GM10847 (cell line): Measurements from ENCODE around the gene GHSR.

Experiments
- POLR2A ChIP-seq: IDR thresholded peaks from 2 replicates; pipeline ENCODE4 v1.6.1; 2011; ENCODE audit not compliant: insufficient read length; ENCODE audit errors: extremely low read depth

GHSR gene

DNA sequence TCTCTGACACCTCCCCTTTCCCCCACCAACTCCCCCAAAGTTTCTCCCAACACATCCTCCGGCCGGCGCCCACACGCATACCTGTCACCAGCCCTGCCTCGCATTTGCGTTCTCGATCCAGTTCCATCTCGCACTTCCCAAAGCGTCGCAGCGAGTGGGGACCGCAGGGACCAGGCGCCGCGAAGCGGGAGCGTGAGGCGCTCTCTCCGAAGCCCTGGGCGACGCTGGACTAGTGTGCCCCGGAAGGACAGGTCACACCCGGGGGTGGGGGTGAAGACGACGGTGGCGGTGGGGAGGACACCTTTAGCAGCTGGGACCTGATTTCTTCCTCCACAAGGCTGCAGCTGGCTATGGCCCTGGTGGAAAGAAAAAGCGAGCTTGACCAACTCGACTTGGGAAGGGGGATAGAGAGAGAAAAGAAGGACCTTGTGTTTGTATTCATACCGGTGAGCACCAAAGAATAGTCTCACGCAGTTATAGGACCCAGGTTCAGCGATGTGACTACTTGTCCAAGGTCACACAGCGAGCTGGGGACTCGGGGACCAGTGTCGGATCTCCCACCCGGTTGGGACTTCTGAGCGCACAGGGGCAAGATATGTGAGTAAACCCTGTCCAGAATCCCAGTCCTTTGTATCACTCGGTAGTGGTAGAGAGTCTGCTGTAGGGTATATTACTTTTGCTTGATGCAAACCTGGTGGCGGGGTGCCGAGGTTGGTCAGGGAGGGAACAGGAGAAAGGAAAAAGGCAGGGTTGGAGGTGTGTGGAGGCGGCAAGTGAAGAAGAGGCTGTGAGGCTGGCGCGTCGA lies 607 bp upstream of the GHSR start:
- no peak for TF ChIP-seq POLR2A

DNA sequence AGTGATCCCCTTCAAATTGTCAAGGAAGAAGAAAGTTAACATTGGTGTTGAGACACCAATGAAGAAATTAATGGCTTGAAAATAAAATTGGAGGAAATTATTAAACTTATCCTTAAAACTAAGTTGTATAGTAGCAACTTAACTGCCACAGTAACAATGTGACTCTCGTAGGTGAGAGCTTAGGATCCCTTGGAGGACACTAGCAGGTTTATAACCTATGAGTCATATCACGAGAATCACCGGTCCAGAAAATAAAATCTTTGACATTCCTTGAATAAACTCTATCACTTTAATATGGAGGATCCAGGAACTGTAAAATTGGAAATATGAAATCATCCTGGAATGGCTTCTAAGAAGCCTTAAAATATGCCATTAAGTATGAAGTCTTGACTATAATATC lies 2.1 kb downstream of the GHSR start:
- TF ChIP-seq POLR2A: no peak

DNA sequence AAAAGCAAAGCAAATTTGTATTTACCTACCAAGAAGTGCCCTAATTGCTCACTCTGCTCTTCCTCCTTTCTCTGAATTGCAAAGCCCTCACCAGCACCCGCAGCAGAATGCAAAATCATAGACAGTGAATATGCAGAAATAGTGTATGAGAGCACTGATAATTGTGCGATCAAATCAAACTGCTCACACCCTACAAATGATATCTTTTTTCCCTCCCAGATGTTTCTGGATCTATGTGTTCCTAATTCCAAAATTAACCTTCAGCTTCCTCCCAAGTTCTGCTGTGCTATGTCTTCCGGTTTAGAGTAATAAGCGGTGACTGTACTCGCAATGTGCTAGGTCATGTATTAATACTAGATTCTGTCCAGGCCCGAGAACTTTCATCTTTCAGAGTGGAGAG lies 3.4 kb downstream of the GHSR start:
- TF ChIP-seq POLR2A: no peak

DNA sequence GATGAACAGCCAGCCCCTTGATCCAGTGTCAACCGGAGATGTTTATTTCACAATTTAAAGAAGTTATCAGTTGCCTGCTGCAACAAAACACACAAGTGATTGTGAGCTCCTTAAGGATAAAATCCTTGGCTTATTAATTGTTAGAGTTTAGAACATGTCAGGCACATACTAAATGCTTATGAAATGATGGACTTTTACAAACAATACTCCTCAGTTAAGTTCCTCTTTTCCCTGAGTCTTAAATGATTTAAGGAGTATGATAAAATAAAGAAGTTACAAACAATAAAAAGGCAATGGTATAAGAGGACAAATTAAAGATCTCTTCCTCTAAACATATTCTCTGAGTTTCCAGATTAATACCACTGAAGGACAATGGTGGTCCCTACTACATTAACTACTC lies 5.7 kb downstream of the GHSR start:
- no peak for TF ChIP-seq POLR2A

DNA sequence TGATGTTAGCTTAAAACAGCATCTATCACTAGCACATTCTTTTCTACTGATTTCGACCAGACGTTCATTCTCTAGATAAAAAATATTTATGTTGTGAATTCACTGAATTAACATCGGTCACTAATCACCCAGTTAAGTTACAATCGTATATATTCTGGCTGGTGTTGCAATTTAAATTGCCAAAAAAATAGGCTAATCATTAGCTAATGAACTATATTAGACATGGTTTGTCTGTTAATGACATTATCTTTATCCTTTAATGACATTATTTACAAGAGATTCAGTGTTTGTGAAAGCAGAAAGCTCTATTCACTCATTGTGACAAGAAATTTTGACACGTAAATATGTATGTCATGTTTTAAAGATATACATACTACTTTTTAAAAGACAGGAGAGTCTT lies 6.7 kb downstream of the GHSR start:
- TF ChIP-seq POLR2A: no peak

DNA sequence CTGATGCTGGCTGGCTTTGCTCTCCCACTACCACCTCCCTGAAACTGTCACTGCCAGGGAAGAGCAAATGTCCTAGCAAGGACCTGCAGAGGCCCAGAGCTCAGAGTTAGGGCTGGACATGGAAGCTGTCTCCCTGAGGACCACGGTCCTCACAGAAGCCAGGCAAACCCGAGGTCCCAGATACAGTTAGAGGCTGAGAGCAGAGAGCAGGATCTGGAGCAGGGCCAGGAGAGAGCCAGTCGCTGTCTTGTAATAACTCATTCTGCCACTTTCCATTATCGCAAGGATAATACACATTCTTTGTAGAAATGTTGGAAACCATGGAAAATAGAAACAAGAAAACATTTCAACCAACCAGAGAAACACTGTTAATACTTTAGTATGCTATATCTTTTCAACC lies 10.1 kb downstream of the GHSR start:
- TF ChIP-seq POLR2A: no peak

DNA sequence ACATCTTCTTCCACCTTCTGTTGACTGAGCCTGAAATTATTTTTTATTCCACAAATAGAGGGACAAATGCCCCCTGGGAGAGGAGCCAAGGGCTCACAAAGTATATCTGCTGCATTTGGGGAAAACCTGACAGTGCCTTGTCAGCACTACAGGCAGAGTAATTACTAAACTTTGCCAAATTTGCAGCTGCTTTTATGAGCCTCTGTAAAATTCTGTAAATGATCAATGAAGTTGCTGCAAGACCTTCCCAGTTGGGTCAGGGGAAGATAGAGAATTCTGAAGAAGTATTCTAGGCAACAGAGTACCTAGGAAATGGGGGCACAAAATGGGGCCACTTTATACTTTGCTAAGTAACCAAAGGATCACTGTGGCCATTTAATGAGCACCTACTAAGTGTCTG lies 10.5 kb downstream of the GHSR start:
- no peak for TF ChIP-seq POLR2A

DNA sequence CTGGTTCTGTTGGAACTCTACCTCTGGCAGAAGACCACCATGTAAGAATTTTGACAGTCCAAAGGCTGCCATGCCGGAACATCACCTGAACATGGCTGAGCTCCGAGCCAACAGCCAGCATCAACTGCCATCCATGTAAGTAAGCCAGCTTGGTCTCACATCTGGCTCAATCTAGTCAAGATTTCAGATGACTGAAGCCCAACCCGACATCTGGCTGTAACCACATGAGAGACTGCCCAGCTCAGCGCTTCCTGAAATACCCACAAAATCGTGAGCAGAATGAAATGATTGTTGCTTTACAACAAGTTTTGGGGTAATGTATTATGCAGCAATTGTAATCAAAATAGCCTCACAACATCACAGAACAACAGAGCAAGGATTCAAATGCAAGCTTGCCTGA lies 32.9 kb downstream of the GHSR start:
- no peak for TF ChIP-seq POLR2A

DNA sequence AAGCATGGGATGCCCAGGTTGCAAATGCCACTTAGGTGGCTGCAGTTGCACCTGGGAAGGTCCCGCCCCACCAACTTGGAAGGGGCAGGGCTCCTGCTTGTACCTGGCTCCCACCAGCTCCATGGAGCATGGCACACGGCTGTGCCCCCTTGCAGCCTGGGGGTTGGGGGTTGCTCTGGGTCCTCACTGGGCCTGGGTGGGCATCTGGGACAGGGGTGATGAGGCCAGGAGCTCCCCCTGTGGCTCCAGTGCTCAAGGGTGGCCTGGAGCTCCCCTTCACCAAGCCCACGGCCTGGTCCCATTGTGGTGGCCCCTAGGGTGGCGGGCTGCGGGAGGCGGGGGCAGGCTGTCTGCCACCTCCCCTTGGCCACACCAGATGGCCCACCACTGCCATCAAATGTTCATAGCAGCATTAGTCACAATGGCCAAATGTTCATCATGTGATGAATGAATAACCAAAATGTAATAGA lies 36.7 kb downstream of the GHSR start:
- TF ChIP-seq POLR2A: no peak

DNA sequence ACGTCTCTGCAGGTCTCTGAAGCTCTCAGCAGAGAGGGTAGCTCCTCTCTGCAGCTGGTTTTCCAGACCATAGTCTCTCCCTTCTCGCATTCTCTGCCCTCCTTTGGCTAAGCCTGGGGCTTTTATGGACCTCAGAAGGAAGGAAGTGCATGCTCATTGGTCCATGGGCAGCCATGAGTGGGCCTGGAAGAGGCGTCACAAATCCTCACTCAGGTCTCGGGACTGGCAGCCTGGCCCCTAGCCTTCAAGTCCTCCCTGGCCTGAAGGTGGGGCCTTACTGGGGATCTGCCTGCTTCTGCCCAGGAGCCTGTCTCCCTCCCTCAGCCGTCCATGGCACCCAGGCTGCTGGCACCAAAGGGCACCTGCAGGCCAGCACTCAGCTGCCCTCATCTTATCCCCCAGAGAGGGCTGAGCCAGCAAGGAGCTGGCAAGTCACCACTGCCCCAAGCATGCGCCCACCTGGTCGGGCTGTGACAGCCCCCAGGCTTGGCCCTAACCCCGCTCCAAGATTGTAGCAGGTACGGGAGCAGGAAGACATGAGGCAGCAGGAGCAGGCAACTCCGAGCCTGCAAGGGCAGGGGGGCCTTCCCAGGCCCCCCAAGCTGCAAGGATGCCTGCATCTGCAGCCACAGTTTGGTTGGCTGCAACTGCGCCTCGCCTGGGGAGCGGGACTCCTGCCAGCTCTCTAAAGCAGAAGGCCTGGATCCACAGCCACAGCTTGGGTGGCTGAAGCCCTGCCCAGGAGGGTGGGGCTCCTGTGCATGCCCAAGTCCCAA lies 37.4 kb downstream of the GHSR start:
- no peak for TF ChIP-seq POLR2A

DNA sequence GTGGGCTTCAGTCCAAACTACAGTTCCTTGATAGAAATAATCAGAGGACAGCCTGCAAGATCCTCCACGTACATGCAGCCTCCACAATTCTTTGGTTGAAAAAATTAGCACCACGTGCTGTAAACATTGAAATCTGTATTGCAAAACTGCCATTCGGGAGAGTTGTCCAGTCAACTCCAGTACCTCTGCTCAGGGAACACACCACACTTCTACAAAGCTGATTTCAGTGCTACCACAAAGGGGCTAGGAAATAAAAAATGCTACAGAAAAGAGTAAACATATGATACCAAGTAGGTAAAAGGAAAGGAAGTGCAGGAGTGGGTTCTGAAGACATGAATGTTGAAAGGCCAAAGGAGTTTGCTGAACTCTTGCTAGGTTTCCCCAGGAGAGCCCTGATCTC lies 40.4 kb downstream of the GHSR start:
- no peak for TF ChIP-seq POLR2A

DNA sequence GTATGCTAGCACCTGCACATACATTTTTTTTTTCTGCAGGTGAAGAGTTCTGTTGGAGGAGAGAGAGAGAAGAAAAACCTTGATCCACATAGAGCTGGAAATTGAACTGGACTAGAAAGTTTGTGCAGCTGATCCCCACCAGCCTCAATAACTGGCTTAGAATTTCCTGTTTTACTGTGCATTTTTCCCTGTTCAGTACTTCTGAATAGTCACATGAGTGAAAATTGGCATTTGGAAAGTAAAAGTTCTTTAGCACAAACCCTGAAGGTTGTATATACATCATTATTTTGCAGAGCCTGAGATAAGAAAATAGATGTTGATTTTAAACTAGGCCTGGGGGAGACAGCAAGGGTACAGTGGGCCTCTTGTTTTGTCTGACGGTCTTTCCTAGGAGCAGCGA lies 42.3 kb downstream of the GHSR start:
- TF ChIP-seq POLR2A: no peak

DNA sequence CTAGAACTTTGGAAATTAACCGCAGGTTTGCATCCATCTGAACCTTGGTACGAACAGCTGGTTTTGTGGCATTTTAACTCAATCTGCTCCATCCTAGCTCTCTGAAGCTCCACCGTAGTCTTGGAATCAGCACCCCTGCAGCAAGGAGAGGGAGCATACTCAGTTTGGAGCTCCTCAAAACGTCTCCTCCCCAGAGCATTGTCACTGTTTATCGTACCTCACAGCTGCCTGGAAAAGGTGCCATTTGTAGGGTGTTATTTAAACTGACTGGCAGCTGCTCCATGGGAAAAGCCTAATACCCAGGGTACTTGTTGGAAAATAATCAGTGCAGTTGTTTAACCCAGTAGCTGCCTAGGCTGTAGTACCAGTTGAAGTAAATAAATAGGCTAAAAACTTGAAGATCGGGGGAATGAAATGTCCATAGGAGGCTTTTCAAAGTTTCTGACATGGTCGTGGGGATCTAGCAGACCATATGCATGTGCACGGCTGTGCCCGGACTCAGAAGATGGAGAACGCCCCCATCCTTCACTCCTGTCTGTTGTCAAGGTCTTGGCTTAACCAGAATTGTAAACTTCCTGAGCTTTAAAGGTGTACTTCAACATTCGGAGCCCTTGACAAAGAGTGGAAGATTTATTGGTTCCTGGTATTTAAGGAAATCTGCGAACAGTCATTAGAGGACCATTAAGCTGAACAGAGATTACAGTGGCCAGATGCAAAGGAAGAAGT lies 43.9 kb downstream of the GHSR start:
- no peak for TF ChIP-seq POLR2A

DNA sequence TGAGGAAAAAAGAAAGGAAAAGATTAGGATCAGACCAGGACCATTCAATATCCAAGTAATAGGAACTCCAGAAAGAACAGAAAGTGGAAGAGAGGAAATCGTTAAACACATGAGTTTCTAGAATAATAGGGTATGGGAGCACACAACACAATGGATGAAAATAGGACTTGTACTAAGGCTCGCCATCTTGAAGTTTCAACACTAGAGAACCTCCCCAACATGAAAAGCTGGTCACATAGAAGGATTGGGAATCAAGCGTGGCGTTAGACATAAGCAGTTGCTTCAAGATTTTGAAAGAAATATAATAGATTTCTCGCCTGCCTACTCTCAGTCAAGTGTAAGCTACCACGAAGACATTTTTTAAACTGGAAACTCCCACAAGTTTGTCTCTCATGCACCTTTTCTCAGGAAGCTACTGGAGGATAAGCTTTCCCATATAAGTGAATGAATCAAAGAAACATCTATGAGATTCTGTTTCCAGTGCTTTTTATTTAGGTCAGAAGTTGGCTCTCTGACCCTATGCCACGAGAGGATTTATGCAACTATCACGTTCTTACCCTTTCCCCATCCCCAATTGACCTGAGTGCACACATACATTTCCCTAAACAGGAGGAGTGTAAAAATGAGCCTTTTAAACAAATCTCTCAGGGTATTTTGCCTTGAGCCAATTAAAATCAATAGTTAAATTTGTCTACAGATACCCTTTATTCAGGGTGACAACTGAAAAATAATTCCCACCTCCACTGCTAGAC lies 45.2 kb downstream of the GHSR start:
- no peak for TF ChIP-seq POLR2A

DNA sequence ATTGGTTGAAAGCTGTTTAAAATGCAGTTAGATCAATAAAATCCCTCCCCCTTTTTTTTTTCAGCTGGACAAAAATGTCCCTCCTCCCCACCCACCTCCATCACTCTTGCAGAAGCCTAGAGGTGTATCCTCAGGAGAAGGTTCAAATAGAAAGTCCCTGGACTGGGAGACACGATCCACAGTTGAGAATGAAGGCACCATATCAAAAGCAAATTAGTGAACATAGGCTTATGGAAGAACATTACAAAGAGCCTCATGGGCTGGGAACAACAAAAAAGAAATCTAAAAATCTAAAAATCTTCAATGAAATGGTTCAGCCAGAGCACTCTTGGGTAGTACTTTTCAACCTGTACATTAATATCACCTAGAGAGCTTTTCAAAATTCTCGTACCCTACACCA lies 46.2 kb downstream of the GHSR start:
- TF ChIP-seq POLR2A: no peak
